HG03066 (cell line): ENCODE measurements around the gene FMN2.
"Not testable (repeated sequence)": the region's sequence is repeated elsewhere in the genome, so short reads cannot be mapped to it uniquely, and the experiment has no call there.

Source experiments
- ATAC-seq: cut with Tn5 transposase; IDR thresholded peaks from one replicate; pipeline ENCODE4 v1.9.1; 2021; ENCODE audit warnings: low read depth; ENCODE audit not compliant: unreplicated experiment

FMN2 gene

DNA sequence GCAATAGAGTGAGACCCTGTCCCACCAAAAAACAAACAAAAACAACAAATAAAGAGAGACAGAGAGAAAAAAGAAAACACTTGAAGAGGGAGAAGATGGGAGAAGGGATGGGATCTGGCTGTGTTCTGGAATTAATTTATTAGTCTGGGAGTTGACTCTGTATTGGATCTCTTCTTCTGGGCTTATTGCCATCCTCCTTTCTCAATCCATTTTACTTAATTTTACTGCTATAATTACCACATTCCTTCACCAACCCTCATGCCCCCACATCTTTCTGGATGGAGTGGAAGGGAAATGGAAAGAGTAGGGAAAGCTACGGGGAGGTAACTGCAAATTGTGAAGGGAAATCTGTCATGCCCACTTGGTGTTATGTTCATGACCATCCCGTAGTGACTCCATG lies 42.9 kb downstream of the FMN2 start:
- ATAC-seq, result no peak

DNA sequence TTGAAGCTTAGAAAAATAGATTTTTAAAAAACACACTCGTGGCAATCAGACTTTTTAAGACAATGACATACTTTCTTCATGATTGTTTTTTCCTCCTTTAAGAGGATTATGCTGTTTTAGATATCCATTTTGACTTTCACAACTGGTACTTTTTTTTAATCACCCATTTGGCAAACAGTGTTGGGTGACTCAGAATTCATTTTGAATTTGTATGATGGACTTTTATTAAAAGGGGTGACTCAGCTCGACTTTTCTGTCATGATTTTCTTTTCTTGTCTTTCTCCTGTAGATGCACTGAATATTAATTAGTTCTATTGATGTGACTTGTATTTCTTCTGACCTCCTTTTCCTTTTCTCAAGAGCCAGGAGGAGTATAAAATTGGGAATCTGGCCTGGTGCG lies 44.7 kb downstream of the FMN2 start:
- no peak for ATAC-seq

DNA sequence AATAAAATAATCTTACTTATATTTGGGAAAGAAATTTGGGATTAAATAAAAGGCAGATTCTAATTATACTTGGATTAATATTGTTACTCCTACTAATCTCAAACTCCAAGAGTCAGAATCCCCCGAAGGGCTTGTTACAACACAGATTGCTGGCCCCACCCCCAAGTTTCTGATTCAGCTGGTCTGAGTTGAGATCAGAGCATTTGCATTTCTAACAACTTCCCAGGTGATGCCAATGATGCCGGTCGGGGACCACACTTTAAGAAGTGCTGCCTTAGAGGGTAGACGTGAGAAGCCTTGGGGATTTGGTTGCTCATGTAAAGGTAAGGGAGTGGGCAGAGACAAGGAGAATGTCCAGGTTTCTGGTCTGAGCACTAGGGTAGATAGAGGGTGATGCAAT lies 47.2 kb downstream of the FMN2 start:
- ATAC-seq, result no peak

DNA sequence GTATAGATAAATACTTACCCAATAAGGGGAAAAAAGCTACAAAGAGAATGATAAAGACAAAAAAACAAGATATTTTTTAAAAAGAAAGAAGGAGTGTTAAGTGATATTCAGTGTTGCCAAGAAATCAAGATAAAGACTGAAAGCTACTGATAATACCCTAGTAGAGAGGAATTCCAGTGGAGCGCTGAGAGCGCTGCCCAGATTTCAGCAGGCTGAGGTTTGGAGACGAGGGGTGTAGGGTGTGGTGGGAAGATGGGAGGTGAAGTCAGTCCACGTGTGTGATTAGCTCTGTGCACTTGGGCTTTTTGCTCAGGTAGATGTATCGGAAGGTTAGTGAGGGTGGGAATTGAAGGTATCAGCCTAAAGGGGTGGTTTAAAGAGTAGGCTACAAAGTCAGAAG lies 47.8 kb downstream of the FMN2 start:
- ATAC-seq, result no peak

DNA sequence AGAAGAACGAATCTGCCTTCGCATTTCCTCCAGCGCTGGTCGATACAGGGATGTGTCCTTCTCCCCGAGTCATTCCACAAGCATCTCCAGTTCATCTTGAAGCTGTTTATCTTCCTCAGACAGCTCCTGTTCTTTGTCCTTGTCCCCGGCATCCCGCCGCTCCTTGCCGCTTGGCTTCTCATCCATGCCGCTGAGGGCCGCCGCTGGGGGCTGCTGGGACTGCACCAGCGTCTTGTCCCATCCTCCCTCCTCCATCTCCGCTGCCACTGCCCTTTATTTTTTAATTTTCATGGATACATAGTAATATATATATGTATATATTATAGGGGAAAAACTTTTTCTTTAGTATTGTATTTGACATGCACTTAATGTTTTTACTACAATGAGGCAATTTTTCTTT lies 53.4 kb downstream of the FMN2 start:
- ATAC-seq, result no peak

DNA sequence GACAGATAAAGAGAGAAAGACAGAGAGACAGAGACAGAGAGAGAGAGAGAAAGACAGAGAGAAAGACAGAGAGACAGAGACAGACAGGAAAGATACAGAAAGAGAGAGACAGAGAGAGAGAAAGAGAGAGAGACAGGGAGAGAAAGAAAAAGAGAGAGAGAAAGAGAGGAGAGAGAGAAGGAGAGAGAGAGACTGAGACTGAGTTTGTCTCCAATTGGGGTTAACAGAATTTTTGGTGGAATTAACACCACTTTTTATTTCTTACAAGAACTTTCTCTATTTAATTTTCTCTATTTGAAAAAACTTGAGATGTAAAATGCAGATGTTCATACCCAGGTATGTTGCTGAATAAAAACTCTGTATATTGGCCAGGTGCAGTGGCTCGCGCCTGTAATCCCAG lies 56.6 kb downstream of the FMN2 start:
- ATAC-seq, result no peak

DNA sequence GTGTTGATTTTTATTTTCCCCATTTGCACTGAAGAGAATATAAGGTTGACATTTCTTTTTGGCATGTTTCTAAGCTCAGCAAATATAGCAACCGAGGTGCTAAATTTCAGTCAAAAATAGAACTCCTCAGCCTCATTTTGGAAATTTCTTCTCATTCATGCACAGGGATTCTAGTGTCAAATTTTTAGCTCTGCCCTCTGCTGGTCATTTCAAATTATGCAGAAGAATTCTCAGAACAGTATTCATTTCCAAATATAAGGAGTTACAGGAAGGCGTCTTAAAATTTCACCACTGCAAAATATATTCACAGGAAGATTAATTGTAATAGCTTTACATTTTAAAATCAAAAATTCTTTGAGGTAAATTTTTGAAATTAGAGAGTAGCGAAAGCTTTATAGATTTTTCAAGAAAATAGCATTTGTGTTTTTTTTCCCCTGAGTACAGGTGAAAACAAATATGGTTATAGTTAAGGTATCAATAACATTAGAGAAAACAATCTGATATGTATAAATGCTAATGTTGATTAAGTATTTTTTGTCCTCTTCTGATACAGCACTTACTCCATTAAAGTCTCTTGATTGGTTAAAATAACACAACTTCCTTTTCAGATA lies 57.9 kb downstream of the FMN2 start:
- no peak for ATAC-seq

DNA sequence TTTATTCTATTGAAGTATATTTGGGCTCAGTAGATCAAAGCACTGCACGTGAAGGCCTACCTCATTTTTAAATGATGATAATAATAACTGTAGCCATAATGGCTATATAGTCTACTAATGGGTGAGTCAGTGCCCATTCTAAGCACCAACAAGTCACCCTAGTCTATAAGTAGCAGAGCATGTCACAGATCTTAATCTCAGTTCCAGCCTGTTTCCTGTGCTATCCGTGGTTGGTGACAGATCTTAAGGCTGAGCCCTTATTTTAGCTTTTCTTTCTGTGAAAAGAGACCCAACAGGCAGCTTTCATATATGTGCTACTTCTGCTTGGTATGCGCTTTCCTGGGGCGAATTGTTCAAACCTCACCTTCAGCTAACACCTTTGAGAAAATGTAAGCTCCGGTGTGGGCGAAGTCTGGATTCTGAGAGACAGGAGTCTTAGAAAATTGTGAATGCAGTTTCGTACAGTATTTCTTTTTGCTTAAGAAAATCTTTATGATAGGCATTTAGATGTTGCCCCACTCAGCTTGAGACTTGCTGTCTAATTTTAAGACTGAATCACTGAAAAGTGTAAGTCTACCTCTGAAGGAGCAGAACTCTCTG lies 59.6 kb downstream of the FMN2 start:
- no peak for ATAC-seq

DNA sequence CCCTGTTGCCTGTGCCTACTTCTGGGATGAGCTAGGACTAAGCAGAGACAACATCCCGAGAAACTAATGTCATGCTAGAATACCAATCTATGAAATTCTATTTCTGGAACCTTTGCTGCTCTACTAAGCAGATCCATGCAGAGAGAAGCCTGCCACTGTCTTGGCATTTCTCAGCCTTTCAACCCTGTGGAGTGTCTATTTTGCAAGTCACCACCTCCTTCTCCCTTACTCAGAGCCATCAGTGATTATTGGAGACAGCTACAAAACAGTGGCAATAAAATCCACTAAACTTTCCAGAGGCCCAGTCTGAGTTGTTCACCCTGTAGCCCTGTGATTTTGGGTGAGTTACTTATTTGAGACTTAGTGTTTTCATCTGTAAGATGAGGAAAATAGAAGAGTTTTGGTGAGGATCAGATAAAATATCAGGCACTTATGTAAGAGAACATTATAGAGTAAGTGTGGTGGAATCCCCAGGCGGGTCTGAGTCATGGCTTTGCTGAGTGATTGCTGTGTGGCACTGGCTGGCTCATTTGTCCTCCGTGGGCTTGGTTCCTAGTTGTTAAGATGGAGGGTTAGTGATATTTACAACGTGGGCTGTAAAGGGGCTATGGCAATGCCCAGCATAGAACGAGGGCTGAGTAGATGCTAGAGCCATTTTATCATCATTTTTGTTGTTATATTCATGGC lies 61.1 kb downstream of the FMN2 start:
- ATAC-seq, result no peak

DNA sequence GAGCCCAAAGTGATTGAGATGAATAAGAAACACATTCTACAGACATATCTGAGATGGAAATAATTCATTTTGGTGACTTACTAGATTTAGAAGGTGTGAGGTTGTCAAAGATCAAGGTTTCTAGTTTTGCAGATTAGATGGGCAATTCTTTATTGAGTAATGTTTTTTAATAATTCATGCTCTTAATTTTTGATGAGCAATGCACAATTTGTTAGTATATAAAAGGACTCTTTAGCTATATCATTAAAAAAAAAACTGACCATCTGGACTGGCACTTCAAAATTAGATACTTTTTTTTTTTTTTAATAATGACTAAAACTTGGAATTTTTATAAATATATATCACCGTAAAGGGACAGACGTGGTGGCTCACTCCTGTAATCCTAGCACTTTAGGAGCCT lies 63.9 kb downstream of the FMN2 start:
- no peak for ATAC-seq

DNA sequence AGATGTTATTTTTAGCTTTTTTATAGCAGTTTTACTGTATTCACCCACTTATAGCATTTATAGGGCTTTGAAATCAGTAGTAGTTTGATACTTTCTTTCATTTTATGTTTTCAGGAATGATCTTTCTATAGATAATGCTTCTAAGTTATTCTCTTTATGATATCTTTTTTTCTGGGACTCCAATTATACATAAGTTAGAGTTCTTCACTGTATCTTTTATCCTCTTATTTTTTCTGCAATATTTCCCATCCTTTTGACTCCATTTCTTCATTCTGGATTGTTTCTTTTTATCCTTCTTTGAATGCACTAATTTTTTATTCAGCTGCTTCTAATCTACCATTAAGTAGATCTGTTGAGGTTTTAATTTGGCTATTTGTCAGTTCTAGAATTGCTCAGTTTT lies 73.1 kb downstream of the FMN2 start:
- no peak for ATAC-seq

DNA sequence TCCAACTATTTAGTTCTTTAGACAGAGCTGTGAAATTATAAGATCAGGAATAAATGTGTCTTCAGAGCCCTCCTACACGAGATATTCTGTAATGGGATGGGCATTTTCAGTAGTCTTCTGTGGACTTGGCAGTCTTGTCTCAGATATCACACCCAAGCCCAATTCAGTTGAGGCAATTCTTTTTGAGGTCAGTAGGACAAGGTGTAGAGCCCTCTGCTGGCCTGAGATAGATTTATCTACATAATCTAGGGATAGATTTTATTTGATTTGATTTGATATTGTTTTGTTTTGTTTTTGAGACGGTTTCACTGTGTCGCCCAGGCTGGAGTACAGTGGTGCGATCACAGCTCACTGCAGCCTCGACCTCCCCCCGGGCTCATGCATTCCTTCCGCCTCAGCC lies 77.5 kb downstream of the FMN2 start:
- no peak for ATAC-seq

DNA sequence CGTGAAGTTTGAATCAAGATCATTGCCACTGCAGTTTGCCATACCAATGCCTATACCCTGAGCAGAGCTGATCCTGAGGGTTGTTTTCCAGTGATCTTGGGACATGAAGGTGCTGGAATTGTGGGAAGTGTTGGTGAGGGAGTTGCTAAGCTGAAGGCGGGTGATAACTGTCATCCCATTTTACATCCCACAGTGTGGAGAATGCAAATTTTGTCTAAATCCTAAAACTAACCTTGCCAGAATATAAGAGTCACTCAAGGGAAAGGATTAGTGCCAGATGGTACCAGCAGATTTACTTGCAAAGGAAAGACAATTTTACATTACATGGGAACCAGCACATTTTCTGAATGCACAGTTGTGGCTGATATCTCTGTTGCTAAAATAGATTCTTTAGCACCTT lies 78.6 kb downstream of the FMN2 start:
- ATAC-seq, result no peak

DNA sequence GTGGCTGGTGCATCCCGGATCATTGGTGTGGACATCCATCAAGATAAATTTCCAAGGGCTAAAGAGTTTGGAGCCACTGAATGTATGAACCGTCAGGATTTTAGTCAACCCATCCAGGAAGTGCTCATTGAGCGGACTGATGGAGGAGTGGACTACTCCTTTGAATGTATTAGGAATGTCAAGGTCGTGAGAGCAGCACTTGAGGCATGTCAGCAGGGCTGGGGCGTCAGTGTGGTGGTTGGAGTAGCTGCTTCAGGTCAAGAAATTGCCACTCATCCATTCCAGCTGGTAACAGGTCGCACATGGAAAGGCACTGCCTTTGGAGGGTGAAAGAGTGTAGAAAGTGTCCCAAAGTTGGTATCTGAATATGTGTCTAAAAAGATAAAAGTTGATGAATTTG lies 79.1 kb downstream of the FMN2 start:
- no peak for ATAC-seq

DNA sequence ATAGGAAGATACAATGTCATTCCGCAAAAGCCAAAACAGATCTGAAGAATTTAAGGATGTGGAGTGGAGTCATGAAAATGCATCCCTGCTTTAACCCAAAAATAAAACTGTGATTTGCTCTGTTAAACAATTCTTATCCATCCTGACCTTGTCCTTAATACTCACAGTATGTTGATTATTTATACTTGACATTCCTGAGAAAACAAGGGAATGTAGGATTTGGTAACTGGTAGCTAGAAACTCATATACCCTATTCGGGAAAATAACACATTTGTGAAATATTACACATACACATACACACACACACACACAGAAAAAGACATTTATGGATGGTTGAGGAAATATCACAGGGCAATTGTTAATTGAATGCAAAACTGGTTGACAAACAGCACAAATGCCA lies 80.2 kb downstream of the FMN2 start:
- no peak for ATAC-seq

DNA sequence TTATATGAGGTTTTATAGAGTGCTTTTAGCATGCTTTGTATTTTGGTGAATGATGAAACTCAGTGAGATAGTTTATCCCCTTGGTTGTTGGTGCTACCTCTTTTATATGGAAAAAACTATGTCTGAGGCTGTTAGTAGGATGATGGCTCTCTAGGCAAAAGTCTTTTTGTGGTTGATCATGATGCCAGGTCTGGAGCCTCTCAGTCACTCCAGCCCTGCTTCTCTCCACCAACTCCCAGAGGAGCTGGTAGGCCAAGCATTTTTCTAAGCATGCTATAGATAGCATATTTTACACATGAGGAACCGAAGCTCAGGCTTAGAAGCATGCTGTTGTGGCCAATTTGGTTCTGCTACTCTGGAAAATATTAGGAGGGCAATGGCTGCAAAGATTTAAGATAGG lies 82.2 kb downstream of the FMN2 start:
- no peak for ATAC-seq

DNA sequence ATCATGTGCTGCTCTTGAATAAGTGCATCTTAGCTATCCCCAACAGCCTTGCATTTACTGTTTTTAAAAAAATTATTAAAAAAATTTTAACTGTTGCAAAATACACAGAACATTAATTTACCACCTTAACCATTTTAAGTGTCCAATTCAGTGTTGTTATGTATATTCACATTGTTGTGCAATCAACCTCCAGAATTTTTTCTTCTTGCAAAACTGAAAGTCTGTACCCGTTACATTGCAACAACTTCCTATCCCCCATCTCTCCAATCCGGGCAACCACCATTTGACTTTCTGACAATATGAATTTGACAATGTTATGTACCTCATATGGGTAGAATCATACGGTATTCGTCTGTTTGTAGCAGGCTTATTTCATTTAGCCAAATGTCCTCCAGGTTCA lies 83.1 kb downstream of the FMN2 start:
- ATAC-seq, result no peak

DNA sequence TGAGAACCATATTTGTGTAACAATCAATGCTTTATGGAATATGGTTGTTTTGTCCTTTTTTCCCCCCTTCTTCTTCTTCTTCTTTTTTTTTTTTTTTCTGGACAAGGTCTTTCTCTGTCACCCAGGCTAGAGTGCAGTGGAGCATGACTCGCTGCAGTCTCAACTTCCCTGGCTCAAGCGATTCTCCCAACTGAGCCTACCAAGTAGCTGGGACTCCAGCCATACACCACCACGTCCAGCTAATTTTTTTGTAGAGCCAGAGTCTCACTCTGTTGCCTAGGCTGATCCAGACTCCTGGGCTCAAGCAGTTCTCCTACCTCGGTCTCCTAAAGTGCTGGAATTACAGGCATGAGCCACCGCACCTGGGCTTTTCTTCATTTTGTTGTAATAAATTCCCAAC lies 86.7 kb downstream of the FMN2 start:
- ATAC-seq, result no peak

DNA sequence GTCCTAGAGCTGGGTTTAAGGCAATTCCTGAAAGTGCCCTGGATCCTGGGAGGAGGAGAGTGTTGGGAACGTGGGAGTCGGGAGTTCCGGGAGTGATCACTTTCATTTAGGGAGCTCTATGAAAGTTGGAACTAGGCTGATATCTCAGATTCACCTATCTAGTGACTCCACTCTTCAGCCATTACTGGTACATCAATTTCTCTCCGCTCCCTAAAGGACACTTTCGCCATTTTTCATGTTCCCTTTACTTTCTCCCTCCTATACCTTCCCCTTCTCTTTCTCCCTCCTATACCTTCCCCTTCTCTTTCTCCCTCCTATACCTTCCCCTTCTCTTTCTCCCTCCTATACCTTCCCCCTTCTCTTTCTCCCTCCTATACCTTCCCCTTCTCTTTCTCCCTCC lies 93.0 kb downstream of the FMN2 start:
- ATAC-seq, result not testable (repeated sequence)

DNA sequence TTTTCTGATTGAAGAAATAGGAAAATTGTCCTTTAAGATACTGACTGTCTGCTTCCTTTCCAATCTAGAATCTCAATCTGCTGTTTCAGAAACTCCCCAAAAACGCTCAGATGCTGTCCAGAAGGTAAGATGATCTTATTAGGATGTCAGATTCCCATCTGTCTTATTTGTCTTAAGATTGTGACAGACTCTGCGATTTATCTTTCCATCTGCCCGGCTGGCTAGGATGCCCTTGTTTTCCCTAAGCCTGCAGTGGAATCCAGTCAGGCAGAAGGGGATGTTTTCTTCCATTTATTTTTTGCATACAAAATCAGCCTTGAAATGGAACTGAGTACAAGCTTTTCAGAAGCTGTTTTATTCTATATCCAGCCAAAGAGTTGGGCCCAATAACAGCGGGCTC lies 96.5 kb downstream of the FMN2 start:
- no peak for ATAC-seq

DNA sequence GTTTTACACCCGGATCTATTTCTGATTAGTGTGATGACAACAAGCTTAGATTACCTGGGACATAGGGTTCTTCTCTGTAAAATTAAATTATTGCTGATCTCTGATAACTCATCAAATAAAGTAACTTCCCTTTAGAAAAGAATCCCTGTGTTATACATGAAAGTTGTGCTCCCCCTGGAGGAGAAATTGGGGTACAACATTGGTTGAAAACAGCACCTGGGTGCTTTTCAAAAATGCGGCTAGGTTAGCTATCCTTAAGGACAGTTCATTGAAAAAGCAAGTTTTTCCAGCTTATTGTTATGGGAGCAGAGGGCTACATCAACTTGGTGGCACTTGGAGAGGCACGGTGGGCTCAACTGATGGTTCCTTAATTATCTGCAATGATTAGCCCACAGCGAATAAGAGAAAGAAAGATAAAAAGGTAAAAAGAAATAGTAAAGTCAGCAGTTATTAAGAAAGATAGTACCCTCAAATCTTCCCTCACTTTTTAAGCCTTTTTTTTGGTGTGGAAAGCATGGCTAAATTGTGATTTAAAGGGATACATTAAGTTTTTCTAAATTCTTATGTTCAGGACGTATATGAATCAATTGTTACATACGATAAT lies 97.8 kb downstream of the FMN2 start:
- ATAC-seq, result peak; percentile 77

DNA sequence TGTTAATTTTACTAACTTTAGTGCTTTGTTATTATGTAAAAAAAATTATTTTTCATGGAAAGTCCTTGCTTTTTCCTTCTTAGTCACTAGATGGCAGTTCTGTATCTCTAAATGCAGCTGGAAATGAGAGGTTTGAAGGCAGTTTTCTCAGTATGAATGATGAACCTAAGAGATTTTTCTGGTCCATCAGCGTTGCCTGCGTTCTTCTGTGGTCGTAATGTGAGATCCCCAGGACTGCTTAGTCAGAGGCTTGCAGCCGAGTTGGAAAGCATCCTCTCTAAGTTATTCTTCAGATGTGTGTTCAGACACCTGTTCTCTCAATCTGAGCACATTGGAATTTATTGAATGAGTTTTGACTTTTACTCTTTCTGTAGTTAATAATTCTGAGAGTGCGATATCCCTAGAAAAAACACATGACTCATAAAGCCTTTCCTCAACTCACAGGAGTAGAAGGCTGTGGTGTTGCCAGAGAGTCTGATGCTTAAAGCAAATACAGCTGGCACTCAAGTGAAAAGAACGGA lies 99.3 kb downstream of the FMN2 start:
- ATAC-seq, result no peak
